ENCODE data around the gene UCKL1.

DNA sequence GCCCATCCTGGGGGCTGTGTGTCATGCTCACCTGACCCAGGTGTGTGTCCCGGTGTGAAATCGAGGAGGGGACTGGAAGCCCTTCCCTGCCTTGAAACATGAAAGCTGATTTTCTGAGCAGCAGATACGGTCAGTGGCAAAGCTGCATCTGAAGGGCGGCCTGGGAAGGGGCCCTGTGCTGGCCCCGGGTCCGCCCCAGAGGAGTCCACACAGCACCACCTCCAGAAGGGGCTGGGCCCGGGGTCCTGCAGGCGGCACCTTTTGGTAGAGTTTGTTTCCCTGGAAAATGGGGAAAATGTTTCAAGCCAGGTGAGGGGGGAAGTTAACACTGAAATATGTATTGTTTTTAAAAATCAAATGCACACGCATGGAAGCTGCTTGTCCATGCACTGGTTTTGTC lies 20.8 kb downstream of the UCKL1 start:
- no peak for TF ChIP-seq POLR2AphosphoS5 (IDR thresholded peaks at IDR 0.05; ENCODE audit: low read depth, low read length)
- no peak for TF ChIP-seq POLR2A (IDR thresholded peaks at IDR 0.05; ENCODE audit: low read depth, low read length)

All from GM12892 (cell line).